CD14-positive monocyte (primary cell): ENCODE measurements around the gene FGF6. TPM values are rescaled to one million over a fixed set of nuclear protein-coding genes. Genes with fewer than 3 reads are reported as not detected.

ENCODE experiments used
- DNase-seq, 3 donors: peaks; one replicate each; pipeline ENCODE4 v3.0.0-alpha.2; 2011 to 2022
- H2AFZ ChIP-seq: 2 replicates; pipeline ENCODE4 v1.6.0; 2012; ENCODE audit warnings: mild to moderate bottlenecking, low read depth, low read length, inconsistent platforms; ENCODE audit not compliant: insufficient read depth, poor library complexity, severe bottlenecking
- H3K27ac ChIP-seq, 2 donors: 1 replicate in 1 of 2; 2 replicates in 1 of 2; pipeline ENCODE4 v1.5.1; 2012 to 2013; ENCODE audit warnings: low read length in 2 of 2, control low read depth in 1 of 2, inconsistent platforms in 1 of 2, low read depth in 1 of 2, mild to moderate bottlenecking in 1 of 2
- H3K27me3 ChIP-seq, 2 donors: one replicate each; pipeline versions ENCODE4 v1.6.0 to v1.6.1; 2011 to 2013; ENCODE audit warnings: low read length in 2 of 2; ENCODE audit not compliant: control insufficient read depth in 2 of 2, insufficient read depth in 2 of 2
- H3K36me3 ChIP-seq, 2 donors: replicated peaks in 1 of 2; 1 replicate in 1 of 2; 2 replicates in 1 of 2; pipeline versions ENCODE4 v1.5.1 to v1.6.1; 2012 to 2013; ENCODE audit warnings: low read length in 2 of 2, control low read depth in 1 of 2, inconsistent platforms in 1 of 2, mild to moderate bottlenecking in 1 of 2; ENCODE audit not compliant: insufficient read depth in 2 of 2, control insufficient read depth in 1 of 2
- H3K4me1 ChIP-seq, 2 donors: 1 replicate in 1 of 2; 2 replicates in 1 of 2; pipeline versions ENCODE4 v1.5.1 to v1.6.1; 2012 to 2013; ENCODE audit warnings: low read length in 2 of 2, control low read depth in 1 of 2, inconsistent platforms in 1 of 2, mild to moderate bottlenecking in 1 of 2, moderate library complexity in 1 of 2; ENCODE audit not compliant: insufficient read depth in 2 of 2, control insufficient read depth in 1 of 2
- H3K4me2 ChIP-seq: replicated peaks from 2 replicates; pipeline ENCODE3; 2012; ENCODE audit warnings: low read length, moderate library complexity, mild to moderate bottlenecking; ENCODE audit not compliant: poor library complexity, severe bottlenecking; ENCODE audit errors: extremely low read depth
- H3K4me3 ChIP-seq, 3 experiments: fragments of 200-600 bp in 1 of 3; sonication (generic) in 1 of 3; replicated peaks in 1 of 3; 1 replicate in 2 of 3; 2 replicates in 1 of 3; pipeline ENCODE4 v1.5.1; 2011 to 2013; ENCODE audit warnings: low read length in 3 of 3, mild to moderate bottlenecking in 3 of 3, control low read depth in 2 of 3, low read depth in 2 of 3, inconsistent platforms in 1 of 3, moderate library complexity in 1 of 3
- H3K79me2 ChIP-seq: 2 replicates; pipeline ENCODE4 v1.6.0; 2012; ENCODE audit warnings: mild to moderate bottlenecking, control low read depth, inconsistent platforms, low read length, moderate library complexity; ENCODE audit not compliant: insufficient read depth
- H3K9ac ChIP-seq: 2 replicates; pipeline ENCODE4 v1.6.0; 2017; ENCODE audit warnings: low read length, mild to moderate bottlenecking; ENCODE audit not compliant: insufficient read depth, poor library complexity, severe bottlenecking
- H3K9me3 ChIP-seq, 2 donors: replicated peaks in 1 of 2; 1 replicate in 1 of 2; 2 replicates in 1 of 2; pipeline versions ENCODE4 v1.5.1 to v1.6.1; 2012 to 2013; ENCODE audit warnings: low read length in 2 of 2, control low read depth in 1 of 2; ENCODE audit not compliant: control insufficient read depth in 1 of 2, insufficient read depth in 1 of 2
- H4K20me1 ChIP-seq: 2 replicates; pipeline ENCODE4 v1.6.0; 2012; ENCODE audit warnings: mild to moderate bottlenecking, low read length, control low read depth, moderate library complexity; ENCODE audit not compliant: insufficient read depth
- H3K27ac Mint-ChIP-seq, 7 donors: one replicate each; pipeline ENCODE4 v1.8.0; 2020; ENCODE audit warnings: mild to moderate bottlenecking in 7 of 7, mixed read lengths in 7 of 7, moderate library complexity in 6 of 7, inconsistent platforms in 2 of 7
- H3K27me3 Mint-ChIP-seq, 3 donors: one replicate each; pipeline ENCODE4 v1.8.0; 2021 to 2022; ENCODE audit warnings: low read depth in 3 of 3, mild to moderate bottlenecking in 3 of 3, mixed read lengths in 3 of 3, moderate library complexity in 3 of 3, inconsistent platforms in 1 of 3
- H3K36me3 Mint-ChIP-seq, 2 donors: one replicate each; pipeline ENCODE4 v1.8.0; 2020; ENCODE audit warnings: mixed read lengths in 2 of 2, inconsistent platforms in 1 of 2, mild to moderate bottlenecking in 1 of 2
- H3K4me1 Mint-ChIP-seq: one replicate; pipeline ENCODE4 v1.8.0; 2020; ENCODE audit warnings: mild to moderate bottlenecking, mixed read lengths
- H3K4me3 Mint-ChIP-seq, 2 donors: one replicate each; pipeline ENCODE4 v1.8.0; 2020; ENCODE audit warnings: mild to moderate bottlenecking in 2 of 2, mixed read lengths in 2 of 2, moderate library complexity in 1 of 2
- H3K9me3 Mint-ChIP-seq, 7 donors: one replicate each; pipeline ENCODE4 v1.8.0; 2020 to 2022; ENCODE audit warnings: mixed read lengths in 7 of 7, mild to moderate bottlenecking in 6 of 7, moderate library complexity in 6 of 7, inconsistent platforms in 2 of 7
- CTCF ChIP-seq: fragments of 200-600 bp; IDR thresholded peaks from one replicate; pipeline ENCODE4 v1.8.0; 2022; ENCODE audit warnings: antibody characterized with exemption, mild to moderate bottlenecking
- WGBS: methylation state at CpG from one replicate; pipeline ENCODE4 v1.1.5; 2013; ENCODE audit warnings: missing lambda C conversion rate; ENCODE audit not compliant: insufficient coverage; 5-methylcytosine and 5-hydroxymethylcytosine counted together
- intact Hi-C, 2 donors: fragments of 100-400 bp; cut with micrococcal nuclease; formaldehyde crosslinking; loops; one replicate each; pipeline versions ENCODE4 v1.15.0 to v1.15.1; 2023
- polyA plus RNA-seq, 3 donors: library from polyadenylated mRNA; depleted of rRNA in 1 of 3; unstranded in 2 of 3; stranded (reverse) in 1 of 3; fragments of 300-500 nt in 2 of 3; fragments of >200 nt in 1 of 3; fragmentation: Illumina TruSeq in 2 of 3; gene quantifications; 1 replicate in 2 of 3; 2 replicates in 1 of 3; pipeline ENCODE4 v1.2.3, GENCODE V29; 2012 to 2021

FGF6 gene
- polyA plus RNA-seq, 3 donors, result not detected

DNA sequence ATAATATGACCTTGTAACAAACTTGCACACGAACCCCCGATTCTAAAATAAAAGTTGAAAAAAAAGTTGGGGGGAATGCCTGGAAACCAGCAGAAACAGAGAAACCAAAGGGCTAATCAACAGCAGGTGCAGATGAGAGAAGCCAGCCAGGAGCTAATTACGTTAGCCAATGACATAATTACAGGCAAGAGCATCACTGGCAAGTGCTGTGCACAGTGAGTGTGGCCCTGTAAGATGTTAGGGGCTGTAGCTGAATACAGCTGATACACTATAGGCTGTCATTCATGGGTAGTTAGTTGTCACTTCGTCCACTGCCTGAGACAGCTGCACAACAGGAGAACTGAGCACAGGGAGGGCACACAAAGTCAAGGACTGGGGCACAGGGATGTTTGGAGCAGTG lies 58.8 kb downstream of the FGF6 start:
- H3K36me3 ChIP-seq, result no peaks in the 10 kb centered on the region
- no peak overlapping the region for H3K4me2 ChIP-seq
- WGBS, result 92% methylated on average over 2 of the region's 4 CpGs
- TF ChIP-seq CTCF, result no peak
- Mint-ChIP-seq H3K4me1 (no peaks in the 10 kb centered on the region), H3K36me3 (no peaks in the 10 kb centered on the region), H3K9me3 (peaks cover 0 to 2% (median 0%) of the 10 kb centered on the region in 7 donors), H3K4me3 (no peak overlapping the region), H3K27me3 (peaks cover 3 to 11% (median 6%) of the 10 kb centered on the region in 3 donors), H3K27ac (no peak overlapping the region)
- H4K20me1 ChIP-seq, result no peaks in the 10 kb centered on the region
- intact Hi-C loops, result loop anchor here in 1 of 2 donors (2.0 kb wide), 1 partner anchor 22 kb away; no protein-coding TSS in a partner anchor
- no peak overlapping the region for H3K4me3 ChIP-seq
- no peak overlapping the region for H2AFZ ChIP-seq
- no peaks in the 10 kb centered on the region for H3K79me2 ChIP-seq
- H3K9me3 ChIP-seq, result no peaks in the 10 kb centered on the region
- H3K27me3 ChIP-seq, result peaks cover 0 to under 1% of the 10 kb centered on the region in 2 donors
- no peak for DNase-seq
- H3K4me1 ChIP-seq, result no peaks in the 10 kb centered on the region
- no peak overlapping the region for H3K27ac ChIP-seq
- no peak overlapping the region for H3K9ac ChIP-seq

Other genes starting within 250 kb of the FGF6 start
- gene CCND2, start 172.1 kb downstream of the FGF6 start, polyA plus RNA-seq, result 1 to 10 TPM; 3.6 to 6.8 (median 3.9) TPM
- 10 to 100 TPM in 2 of 3 donors, 1 to 10 TPM in 1; 5.5 to 16.0 (median 11.0) TPM for gene TIGAR, start 124.6 kb downstream of the FGF6 start, polyA plus RNA-seq
- not detected for gene FGF23, start 66.1 kb downstream of the FGF6 start, polyA plus RNA-seq
- 1 to 10 TPM; 1.0 to 1.4 (median 1.3) TPM for gene RAD51AP1, start 93.1 kb upstream of the FGF6 start, polyA plus RNA-seq
- 10 to 100 TPM; 17.4 to 26.9 (median 22.4) TPM for gene DYRK4, start 116.4 kb upstream of the FGF6 start, polyA plus RNA-seq
- gene AKAP3, start 203.2 kb upstream of the FGF6 start, polyA plus RNA-seq, result under 1 TPM in 1 of 3 donors, not detected in 2; 0.08 TPM
- 100 to 1,000 TPM in 2 of 3 donors, 10 to 100 TPM in 1; 31.4 to 200 (median 136) TPM for gene NDUFA9, start 203.3 kb upstream of the FGF6 start, polyA plus RNA-seq